Ovary (tissue), 9 donors: ENCODE data around the gene CD81. TPM values are rescaled to one million over a fixed set of nuclear protein-coding genes. Genes with fewer than 3 reads are reported as not detected.

ENCODE experiments used
- DNase-seq, 5 donors: peaks; one replicate each; pipeline ENCODE4 v3.0.0-alpha.2; 2019 to 2020
- H3K27ac ChIP-seq, 2 donors: fragments of 200-600 bp; one replicate each; pipeline versions ENCODE4 v1.5.1 to v1.8.0; 2019 to 2022
- H3K27me3 ChIP-seq: fragments of 200-600 bp; one replicate; pipeline ENCODE4 v1.8.0; 2022
- H3K36me3 ChIP-seq: fragments of 200-600 bp; sonication (generic); one replicate; pipeline ENCODE4 v1.5.1; 2019
- H3K4me1 ChIP-seq: one replicate; pipeline ENCODE4 v1.8.1; 2013; ENCODE audit warnings: mild to moderate bottlenecking, moderate library complexity; ENCODE audit not compliant: insufficient read depth
- H3K4me3 ChIP-seq: fragments of 200-600 bp; sonication (generic); one replicate; pipeline ENCODE4 v1.5.1; 2017
- H3K9me3 ChIP-seq, 2 donors: fragments of 200-600 bp in 1 of 2; sonication (generic) in 1 of 2; one replicate each; pipeline versions ENCODE4 v1.5.1 to v1.8.1; 2013 to 2019; ENCODE audit warnings: mild to moderate bottlenecking in 1 of 2, moderate library complexity in 1 of 2
- EP300 ChIP-seq: sonication (generic); formaldehyde crosslinking; IDR thresholded peaks from one replicate; pipeline ENCODE4 v1.6.1; 2017; ENCODE audit warnings: antibody characterized with exemption
- POLR2A ChIP-seq: fragments of 450-650 bp; IDR thresholded peaks from one replicate; pipeline ENCODE4 v1.6.1; 2017; ENCODE audit warnings: antibody characterized with exemption, mild to moderate bottlenecking, moderate library complexity
- WGBS, 3 donors: extraction: QIAGEN DNeasy Blood & Tissue Kit in 1 of 3; methylation state at CpG; one replicate each; pipeline versions ENCODE4 v1.1.5 to v1.1.7; 2013 to 2017; 5-methylcytosine and 5-hydroxymethylcytosine counted together
- intact Hi-C, 4 donors: fragments of 100-400 bp; cut with DNase I; formaldehyde crosslinking; loops; one replicate each; pipeline versions ENCODE4 v1.11.0 to v1.15.1; 2022 to 2023
- polyA plus RNA-seq, 2 donors: library from polyadenylated mRNA; stranded (reverse); fragments of 200-250 nt in 1 of 2; fragments of 350-450 nt in 1 of 2; fragmentation: Illumina TruSeq in 1 of 2; extraction: RNeasy Lipid Tissue Mini Kit (QIAGEN cat#74804) in 1 of 2; gene quantifications; one replicate each; pipeline ENCODE4 v1.2.3, GENCODE V29; 2013 to 2014
- total RNA-seq, 7 donors: library from RNA; depleted of rRNA in 2 of 7; stranded (reverse); fragments of >200 nt in 2 of 7; fragmentation: NEBNext Ultra II Directional in 3 of 7; extraction: Animal tissue kit (Norgen Biotek cat#: 25700) in 3 of 7; gene quantifications; one replicate each; pipeline versions ENCODE4 v1.1.0 to v1.2.4, GENCODE V29; 2016 to 2023
- TF ChIP-seq, protein P1 (sequence below), 3 donors: fragments of 450-650 bp in 2 of 3; fragments of 200-600 bp in 1 of 3; IDR thresholded peaks; one replicate each; pipeline versions ENCODE4 v1.5.1 to v1.8.0; 2016 to 2022; ENCODE audit warnings: antibody characterized with exemption in 3 of 3, mild to moderate bottlenecking in 1 of 3
- donor health status: DM: no; HTN: no; CAD: no; lungs with moderate emphysema.
- donor health status: DM: no; HTN: no; CAD: no.
- donor health status: Bipolar disorder and iron deficiency.
- donor health status: DM: yes; HTN: yes; CAD: no.
- donor health status: DM: no; HTN: no; CAD: no.
- donor health status: DM: yes; HTN: yes; CAD: no.

The CD81 gene
- total and polyA plus RNA-seq, 9 donors, result 206 to 723 (median 541) TPM

GRCh38 chr11:2432171-2432621 lies 55.1 kb downstream of the CD81 start:
- intact Hi-C loops, result no loop called here
- Histone ChIP-seq H3K4me3 (no peak overlapping the region), H3K36me3 (no peaks in the 10 kb centered on the region), H3K27me3 (no peaks in the 10 kb centered on the region), H3K4me1 (no peaks in the 10 kb centered on the region), H3K9me3 (no peaks in the 10 kb centered on the region), H3K27ac (no peak overlapping the region)
- DNase-seq, result no peak
- 66 to 74% (median 72%) methylated on average over 10 to 15 of the region's 15 CpGs for WGBS, 3 donors
- TF ChIP-seq POLR2A (no peak), EP300 (no peak)
- TF ChIP-seq, protein P1, sequence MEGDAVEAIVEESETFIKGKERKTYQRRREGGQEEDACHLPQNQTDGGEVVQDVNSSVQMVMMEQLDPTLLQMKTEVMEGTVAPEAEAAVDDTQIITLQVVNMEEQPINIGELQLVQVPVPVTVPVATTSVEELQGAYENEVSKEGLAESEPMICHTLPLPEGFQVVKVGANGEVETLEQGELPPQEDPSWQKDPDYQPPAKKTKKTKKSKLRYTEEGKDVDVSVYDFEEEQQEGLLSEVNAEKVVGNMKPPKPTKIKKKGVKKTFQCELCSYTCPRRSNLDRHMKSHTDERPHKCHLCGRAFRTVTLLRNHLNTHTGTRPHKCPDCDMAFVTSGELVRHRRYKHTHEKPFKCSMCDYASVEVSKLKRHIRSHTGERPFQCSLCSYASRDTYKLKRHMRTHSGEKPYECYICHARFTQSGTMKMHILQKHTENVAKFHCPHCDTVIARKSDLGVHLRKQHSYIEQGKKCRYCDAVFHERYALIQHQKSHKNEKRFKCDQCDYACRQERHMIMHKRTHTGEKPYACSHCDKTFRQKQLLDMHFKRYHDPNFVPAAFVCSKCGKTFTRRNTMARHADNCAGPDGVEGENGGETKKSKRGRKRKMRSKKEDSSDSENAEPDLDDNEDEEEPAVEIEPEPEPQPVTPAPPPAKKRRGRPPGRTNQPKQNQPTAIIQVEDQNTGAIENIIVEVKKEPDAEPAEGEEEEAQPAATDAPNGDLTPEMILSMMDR (IDR thresholded peaks at IDR 0.05), result no peak

DNA sequence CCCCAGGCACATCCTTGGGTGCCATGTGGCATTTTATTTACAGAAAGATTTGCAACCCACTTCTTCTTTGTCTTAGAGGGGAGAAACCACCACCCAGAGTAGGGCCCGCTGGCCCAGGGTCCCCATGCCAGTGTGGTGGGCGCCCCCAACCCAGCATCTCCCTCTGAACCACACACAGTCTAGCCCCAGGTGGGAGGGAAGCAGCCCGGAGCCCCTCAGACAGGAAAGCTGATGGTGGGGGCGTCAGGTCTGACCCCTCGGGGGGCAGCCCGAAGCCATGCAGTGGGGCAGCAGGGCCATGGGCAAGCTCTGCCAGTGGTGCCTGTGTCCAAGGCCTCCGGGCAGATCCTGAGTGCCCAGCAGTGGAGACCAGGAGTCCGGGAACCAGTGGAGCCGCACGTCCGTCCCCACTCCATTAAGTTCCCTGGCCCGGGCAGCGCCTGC lies 55.5 kb downstream of the CD81 start:
- peak in 1 of 5 donors; percentile 6 for DNase-seq
- no peaks in the 10 kb centered on the region for H3K27me3 ChIP-seq
- intact Hi-C loops, result no loop called here
- H3K36me3 ChIP-seq, result no peaks in the 10 kb centered on the region
- no peak overlapping the region for H3K4me3 ChIP-seq
- H3K4me1 ChIP-seq, result no peaks in the 10 kb centered on the region
- 89 to 91% (median 89%) methylated on average over 5 to 13 of the region's 13 CpGs for whole genome bisulfite sequencing, 3 donors
- TF ChIP-seq, protein P1 (IDR thresholded peaks at IDR 0.05), result no peak
- TF ChIP-seq POLR2A (no peak), EP300 (no peak)
- H3K9me3 ChIP-seq, result no peaks in the 10 kb centered on the region
- no peak overlapping the region for H3K27ac ChIP-seq

DNA sequence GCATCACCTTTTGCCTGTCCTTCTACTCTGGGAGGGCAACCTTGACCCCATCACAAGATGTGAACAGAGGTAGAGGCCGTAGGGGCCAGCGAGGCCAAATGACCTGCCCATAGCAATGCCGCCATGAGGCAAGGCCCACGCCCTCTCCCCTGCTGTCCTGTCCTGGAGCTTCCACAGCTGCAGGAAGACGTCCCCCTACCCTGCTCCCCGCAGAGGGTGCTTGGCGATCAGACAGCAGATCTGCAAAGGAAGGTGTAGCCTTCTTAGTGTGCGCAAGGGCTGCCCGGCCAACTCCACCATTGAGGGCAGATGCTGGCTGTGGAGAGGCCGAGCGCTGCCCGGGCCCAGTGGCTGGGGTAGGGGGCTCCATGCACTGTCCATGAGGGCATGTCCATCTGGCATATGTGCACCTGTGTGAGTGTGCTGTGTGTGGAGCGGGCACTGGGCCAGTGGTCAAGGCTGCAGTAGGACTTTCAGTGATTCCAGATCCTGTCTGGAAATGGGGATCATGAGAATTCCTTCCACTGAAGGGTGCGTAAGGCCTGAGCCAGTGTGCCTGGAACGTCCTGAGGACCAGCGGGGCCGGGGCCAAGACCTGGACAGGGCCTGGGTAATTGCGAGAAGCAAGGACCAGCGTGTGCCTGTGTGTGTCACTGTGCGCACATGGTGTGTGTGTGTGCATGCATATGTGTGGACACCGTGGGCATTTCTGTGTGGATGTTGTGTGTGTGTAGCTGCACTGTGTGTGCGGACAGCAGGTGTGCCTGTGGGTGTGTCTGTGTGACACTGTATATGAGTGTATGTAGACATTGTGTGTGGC lies 56.2 kb downstream of the CD81 start:
- Histone ChIP-seq H3K27me3 (no peaks in the 10 kb centered on the region), H3K4me3 (no peak overlapping the region), H3K9me3 (no peaks in the 10 kb centered on the region), H3K4me1 (no peaks in the 10 kb centered on the region), H3K27ac (no peak overlapping the region), H3K36me3 (no peaks in the 10 kb centered on the region)
- peak in 1 of 5 donors; percentile 7 for DNase-seq
- TF ChIP-seq EP300 (no peak), POLR2A (no peak)
- TF ChIP-seq, protein P1 (IDR thresholded peaks at IDR 0.05), result no peak
- 81 to 85% (median 83%) methylated on average over 22 of the region's 22 CpGs for WGBS, 3 donors
- intact Hi-C loops, result no loop called here

GRCh38 chr11:2434008-2434407 lies 56.9 kb downstream of the CD81 start:
- intact Hi-C loops, result no loop called here
- Histone ChIP-seq H3K4me1 (no peaks in the 10 kb centered on the region), H3K27ac (no peak overlapping the region), H3K27me3 (no peaks in the 10 kb centered on the region), H3K36me3 (no peaks in the 10 kb centered on the region), H3K4me3 (no peak overlapping the region), H3K9me3 (no peaks in the 10 kb centered on the region)
- WGBS, 3 donors, result 79 to 88% (median 82%) methylated on average over 8 of the region's 8 CpGs
- DNase-seq, result peak in 1 of 5 donors; percentile 5
- TF ChIP-seq, protein P1 (IDR thresholded peaks at IDR 0.05), result no peak
- TF ChIP-seq POLR2A (no peak), EP300 (no peak)
